Dedifferentiated amniotic fluid mesenchymal stem cell (primary cell): ENCODE measurements around the gene MAS1.
"Not testable (repeated sequence)": the region's sequence is repeated elsewhere in the genome, so short reads cannot be mapped to it uniquely, and the experiment has no call there.

ENCODE experiments used
- DNase-seq: peaks from one replicate; pipeline ENCODE4 v3.0.0-alpha.2; 2016; ENCODE audit errors: extremely low spot score

MAS1 gene

DNA sequence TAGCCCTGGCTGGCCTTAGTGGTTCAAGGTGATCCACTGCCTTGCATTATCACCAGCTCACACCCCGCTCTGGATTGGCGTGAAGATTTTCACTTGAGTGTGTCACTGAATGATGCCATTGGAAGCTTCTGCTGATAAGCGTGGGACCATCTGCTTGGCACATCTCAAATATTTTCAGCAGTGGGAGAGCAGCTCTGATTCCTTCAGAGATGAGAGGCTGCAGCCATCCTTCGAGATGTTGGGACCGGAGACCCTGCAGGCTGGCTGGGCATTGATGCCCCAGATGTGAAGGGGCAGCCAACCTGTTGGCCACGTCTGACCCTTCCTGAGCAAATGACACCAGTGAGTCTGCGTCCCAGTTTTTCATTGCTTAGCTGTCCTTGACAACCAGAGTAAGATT lies at the start of gene MAS1:
Gene MAS1 (plus strand): TSS at position 197 of the 400 bp plus-strand sequence. CDS start 15,968 bp downstream, outside the sequence.
- no peak for DNase-seq

GRCh38 chr6:159842035-159842434 lies 48.8 kb upstream of the MAS1 start:
- DNase-seq: no peak

- DNase-seq: no peak
Observed at GRCh38 chr6:159844737-159845645, 45.8 kb upstream of the MAS1 start.

DNA sequence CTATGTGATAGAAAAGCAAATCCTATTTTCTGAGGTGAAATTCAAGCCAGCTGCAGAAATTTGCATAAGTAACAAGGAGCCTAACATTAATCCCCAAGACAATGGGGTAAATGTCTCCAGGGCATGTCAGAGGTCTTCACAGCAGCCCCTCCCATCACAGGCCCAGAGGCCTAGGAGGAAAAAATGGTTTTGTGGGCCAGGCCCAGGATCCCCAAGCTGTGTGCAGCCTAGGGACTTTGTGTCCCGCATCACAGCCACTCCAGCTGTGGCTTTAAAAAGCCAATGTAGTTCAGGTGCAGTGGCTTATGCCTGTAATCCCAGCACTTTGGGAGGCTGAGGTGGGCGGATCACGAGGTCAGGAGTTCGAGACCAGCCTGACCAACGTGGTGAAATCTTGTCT lies 42.2 kb upstream of the MAS1 start:
- DNase-seq: not testable (repeated sequence)

DNA sequence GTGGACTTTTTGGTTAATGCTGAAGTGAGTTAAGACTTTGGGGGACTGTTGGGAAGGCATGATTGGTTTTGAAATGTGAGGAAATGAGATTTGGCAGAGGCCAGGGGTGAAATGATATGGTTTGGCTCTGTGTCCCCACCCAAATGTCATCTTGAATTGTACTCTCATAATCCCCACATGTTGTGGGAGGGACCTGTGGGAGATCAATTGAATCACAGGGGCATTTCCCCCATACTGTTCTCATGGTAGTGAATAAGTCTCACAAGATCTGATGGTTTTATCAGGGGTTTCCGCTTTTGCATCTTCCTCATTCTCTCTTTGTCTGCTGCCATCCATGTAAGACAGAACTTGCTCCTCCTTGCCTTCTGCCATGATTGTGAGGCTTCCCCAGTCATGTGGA lies 40.9 kb upstream of the MAS1 start:
- not testable (repeated sequence) for DNase-seq

DNA sequence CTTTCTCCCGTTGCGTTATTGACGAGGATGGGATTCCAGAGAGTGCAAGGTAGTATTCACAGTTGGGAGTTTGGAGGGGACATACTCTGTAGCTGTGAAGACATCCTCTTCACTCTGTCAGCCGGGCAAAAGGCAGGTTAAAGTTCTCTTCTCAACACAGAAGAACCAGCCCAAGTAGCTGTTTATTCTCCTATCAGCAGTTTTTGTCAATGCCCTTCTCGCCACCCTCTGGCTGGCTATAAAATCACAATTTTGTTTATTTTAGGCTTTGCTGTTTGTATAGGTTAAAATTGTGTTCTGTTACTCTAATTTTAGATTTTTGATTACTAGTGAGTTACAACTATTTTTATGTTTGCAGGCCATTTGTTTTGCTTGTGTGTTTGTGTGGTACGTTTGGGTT lies 37.9 kb upstream of the MAS1 start:
- DNase-seq: no peak

GRCh38 chr6:159853754-159854153 lies 37.0 kb upstream of the MAS1 start:
- no peak for DNase-seq

GRCh38 chr6:159854959-159855358 lies 35.8 kb upstream of the MAS1 start:
- DNase-seq: no peak

DNA sequence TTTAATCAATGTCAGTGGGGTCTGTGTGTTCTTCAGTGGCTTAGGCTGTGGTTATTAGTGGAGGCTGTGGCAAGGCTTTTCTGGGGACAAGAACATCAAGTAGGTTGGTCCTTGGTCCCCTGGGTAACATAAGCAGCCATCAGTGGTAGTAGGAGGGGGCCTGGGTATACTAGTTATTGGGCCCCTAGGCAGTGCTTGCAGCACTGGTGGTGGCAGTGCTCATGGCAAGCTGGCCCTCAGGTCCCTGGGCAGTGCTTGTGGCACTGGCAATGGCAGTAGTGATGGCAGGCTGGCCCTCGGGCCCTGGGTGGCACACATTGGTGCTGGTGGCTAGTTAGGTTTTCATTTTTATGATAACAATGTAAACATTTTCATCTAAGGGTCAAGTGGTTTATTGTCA lies 32.5 kb upstream of the MAS1 start:
- no peak for DNase-seq

DNA sequence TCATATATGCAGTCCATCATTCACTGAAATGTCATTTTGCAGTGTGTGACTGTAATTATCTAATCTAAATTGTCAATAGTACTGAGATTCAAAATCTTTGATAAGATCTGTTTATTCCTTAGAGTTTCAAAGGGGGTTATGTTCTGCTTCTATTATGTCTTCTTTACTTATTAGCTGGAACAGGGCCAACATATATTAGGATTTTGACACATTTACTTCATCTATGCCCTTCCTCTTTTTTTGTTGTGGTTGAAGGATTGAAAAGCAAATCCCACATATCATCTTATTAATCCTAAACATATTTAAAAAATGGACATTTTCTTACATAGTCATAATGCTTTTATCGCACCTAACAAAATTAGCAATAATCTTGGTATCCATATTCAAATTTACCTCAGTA lies 30.3 kb upstream of the MAS1 start:
- no peak for DNase-seq

- DNase-seq: no peak
Observed at GRCh38 chr6:159862103-159862502, 28.7 kb upstream of the MAS1 start.

DNA sequence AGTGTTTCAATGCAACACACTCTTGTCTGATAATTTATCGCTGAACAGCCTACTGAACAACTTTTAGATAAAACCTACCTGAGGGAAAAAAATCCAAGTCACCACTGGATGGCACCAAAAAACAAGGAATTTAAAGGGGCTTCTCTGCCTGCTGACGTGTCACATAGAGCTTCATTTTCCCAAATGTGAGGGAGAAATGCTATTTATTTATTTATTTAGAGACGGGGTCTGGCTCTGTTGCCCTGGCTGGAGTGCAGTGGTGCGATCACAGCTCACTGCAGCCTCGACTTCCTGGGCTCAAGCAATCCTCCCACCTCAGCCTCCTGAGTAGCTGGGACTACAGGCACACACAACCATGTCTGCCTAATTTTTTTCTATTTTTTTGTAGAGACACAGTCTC lies 27.4 kb upstream of the MAS1 start:
- DNase-seq: peak; percentile 83

GRCh38 chr6:159865226-159865920 lies 25.4 kb upstream of the MAS1 start:
- no peak for DNase-seq

GRCh38 chr6:159866286-159867247 lies 24.2 kb upstream of the MAS1 start:
- no peak for DNase-seq

- DNase-seq: no peak
Observed at GRCh38 chr6:159871241-159871640, 19.5 kb upstream of the MAS1 start.

- no peak for DNase-seq
Observed at GRCh38 chr6:159871906-159872305, 18.9 kb upstream of the MAS1 start.

DNA sequence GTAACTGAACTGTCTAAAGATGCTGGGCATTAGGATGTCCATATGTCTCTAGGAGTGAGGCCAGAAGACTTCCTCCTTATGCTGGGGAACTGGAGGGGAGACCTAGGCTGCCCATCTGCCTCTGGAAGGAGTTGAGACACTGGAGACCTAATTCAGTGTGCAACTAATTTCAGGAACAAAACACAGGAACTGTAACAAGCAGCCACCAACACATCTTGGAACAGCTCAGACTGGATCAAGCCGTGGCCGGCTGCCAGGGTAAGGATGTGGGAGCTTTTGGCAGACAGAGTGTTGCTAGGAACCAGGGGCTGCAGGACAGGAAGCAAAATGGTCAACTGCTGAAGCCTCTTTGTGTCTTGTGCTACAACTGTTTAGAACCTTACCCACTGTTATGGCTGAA lies 16.4 kb upstream of the MAS1 start:
- DNase-seq: peak; percentile 20

DNA sequence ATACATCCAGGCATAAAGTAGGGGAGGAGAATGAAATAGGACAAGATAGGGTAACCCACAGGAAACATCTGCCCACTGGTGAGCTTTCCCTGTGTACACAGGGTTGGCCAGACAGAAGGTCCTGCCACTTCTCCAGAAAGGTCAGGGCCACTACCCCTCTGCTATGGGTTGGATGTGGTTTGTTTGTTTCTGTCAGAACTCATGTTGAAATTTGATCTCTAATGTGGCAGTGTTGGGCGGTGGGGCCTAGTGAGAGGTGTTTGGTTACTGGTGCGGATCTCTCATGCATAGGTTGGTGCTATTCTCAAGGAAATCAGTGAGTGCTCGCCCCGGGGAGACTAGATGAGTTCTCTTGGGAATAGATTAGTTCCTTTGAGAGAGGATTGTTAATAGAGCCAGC lies 15.6 kb upstream of the MAS1 start:
- no peak for DNase-seq

- DNase-seq: no peak
Observed at GRCh38 chr6:159876242-159876641, 14.5 kb upstream of the MAS1 start.

GRCh38 chr6:159877256-159877808 lies 13.5 kb upstream of the MAS1 start:
- DNase-seq: no peak

DNA sequence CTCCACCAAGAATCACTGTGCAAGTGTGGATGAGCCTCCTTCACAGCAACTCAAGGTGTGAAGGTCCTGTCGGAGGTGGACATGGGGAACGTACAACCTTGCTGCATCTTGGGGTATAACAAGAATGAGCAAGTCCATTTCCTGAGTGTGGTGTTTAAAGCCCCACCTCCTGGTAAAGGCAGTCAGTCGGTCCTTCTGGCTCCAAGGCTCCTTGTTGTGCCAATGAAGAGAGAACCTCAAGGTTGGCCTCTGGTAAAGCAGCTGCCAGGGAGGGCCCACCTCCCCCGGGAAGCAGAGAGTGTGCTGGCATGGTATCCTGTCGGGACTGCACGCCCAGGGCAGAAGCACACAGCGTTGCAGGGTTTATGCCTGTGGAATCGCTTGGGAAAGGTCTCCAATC lies 12.4 kb upstream of the MAS1 start:
- DNase-seq: no peak

- DNase-seq: no peak
Observed at GRCh38 chr6:159879856-159880255, 10.9 kb upstream of the MAS1 start.
